ENCODE data around the gene GRIK3. TPM values are rescaled to one million over a fixed set of nuclear protein-coding genes. Genes with fewer than 3 reads are reported as not detected.

The GRIK3 gene
- total and polyA plus RNA-seq, 3 donors from 2014 or later = 0.99 to 6.3 (median 3.1) TPM

GRCh38 chr1:36996106-36996505 lies 38.2 kb downstream of the GRIK3 start:
- peaks cover 6% of the 10 kb centered on the region for H3K4me1 ChIP-seq
- WGBS, 2 donors = 96 to 98% methylated on average over 7 of the region's 7 CpGs
- H3K36me3 ChIP-seq (ENCODE audit: low read depth, missing control alignments) = no peaks in the 10 kb centered on the region
- H3K27me3 ChIP-seq = no peaks in the 10 kb centered on the region
- intact Hi-C loops (cut with DNase I; ENCODE audit: low total_unique reads) = no loop called here
- H3K9me3 ChIP-seq = no peaks in the 10 kb centered on the region
- H3K27ac ChIP-seq = no peak overlapping the region
- no peak overlapping the region for H3K4me3 ChIP-seq
- DNase-seq = no peak
- TF ChIP-seq CTCF (IDR thresholded peaks at IDR 0.05) = no peak
- no peak for TF ChIP-seq POLR2A (IDR thresholded peaks at IDR 0.05)

- 74 to 86% methylated on average over 8 of the region's 8 CpGs for WGBS, 2 donors
- no peaks in the 10 kb centered on the region for H3K36me3 ChIP-seq (ENCODE audit: low read depth, missing control alignments)
- no peaks in the 10 kb centered on the region for H3K27me3 ChIP-seq
- H3K27ac ChIP-seq = no peak overlapping the region
- peaks cover 13% of the 10 kb centered on the region for H3K4me1 ChIP-seq
- TF ChIP-seq POLR2A (IDR thresholded peaks at IDR 0.05) = no peak
- no peak for TF ChIP-seq CTCF (IDR thresholded peaks at IDR 0.05)
- intact Hi-C loops (cut with DNase I; ENCODE audit: low total_unique reads) = no loop called here
- no peak for DNase-seq
- no peak overlapping the region for H3K4me3 ChIP-seq
- no peaks in the 10 kb centered on the region for H3K9me3 ChIP-seq
These were observed 39.4 kb downstream of the GRIK3 start for GRCh38 chr1:36994868-36995267.

DNA sequence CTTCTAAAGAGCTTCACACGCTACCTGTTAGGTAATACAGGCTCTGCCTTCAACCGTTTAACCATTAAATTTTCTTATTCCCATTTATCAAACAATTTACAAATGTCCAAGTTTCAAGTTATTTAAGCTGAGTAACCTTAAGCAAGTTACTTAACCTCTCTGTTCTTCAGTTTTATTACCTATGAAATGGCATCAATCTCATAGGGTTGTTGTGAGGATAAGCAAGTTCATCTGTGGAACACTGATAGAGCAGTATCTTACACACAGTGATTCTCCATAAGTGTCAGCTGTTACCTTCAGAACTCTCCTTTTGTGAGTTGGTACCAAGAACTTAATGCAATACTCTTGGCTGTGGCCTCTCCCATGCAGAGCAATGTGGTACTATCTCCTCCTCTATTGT lies 40.0 kb downstream of the GRIK3 start:
- 47 to 96% methylated on average over 2 of the region's 2 CpGs for WGBS, 2 donors

DNA sequence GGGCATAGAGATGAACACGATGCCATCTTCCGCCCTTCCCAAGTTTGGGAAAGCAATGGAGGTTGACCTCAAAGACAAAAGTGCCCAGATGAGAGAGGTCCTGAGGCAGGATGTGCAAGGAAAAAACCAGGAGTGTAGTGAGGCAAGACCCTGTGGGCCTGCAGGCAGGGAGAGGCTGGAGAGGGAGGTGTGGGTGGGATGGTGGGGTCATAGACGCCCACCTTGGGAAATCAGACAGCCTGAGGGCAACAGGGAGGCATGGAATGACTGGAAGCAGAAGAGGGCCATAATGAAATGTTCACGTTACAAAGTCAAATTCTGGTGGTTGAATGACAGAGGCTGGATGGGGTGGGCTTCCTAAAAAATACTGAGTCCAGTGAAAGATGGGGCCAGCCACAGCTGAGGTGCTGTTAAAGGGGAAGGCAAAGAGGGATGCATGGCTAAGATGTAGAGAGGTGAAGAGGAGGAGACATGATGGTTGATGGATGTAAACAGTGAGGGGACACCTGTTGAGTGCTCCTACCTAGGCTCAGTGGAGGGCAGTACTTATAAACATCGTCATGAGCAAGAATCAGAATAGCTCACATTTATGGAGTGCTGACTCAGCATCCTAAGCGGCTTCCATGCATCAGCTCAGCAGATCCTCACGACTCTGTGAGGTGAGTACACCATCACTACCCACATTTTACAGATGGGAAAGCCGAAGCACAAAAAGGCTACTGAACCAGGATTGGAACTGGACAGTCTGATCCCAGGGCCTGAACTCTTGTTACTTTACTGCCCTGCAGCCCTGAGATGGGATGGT lies 42.0 kb downstream of the GRIK3 start:
- H3K27ac ChIP-seq = no peak overlapping the region
- no peaks in the 10 kb centered on the region for H3K9me3 ChIP-seq
- no peak overlapping the region for H3K4me3 ChIP-seq
- WGBS, 2 donors = 87 to 93% methylated on average over 8 of the region's 8 CpGs
- intact Hi-C loops (cut with DNase I; ENCODE audit: low total_unique reads) = no loop called here
- TF ChIP-seq POLR2A (IDR thresholded peaks at IDR 0.05) = no peak
- TF ChIP-seq CTCF (IDR thresholded peaks at IDR 0.05) = no peak
- peaks cover 36% of the 10 kb centered on the region for H3K4me1 ChIP-seq
- no peak for DNase-seq
- H3K27me3 ChIP-seq = no peaks in the 10 kb centered on the region
- H3K36me3 ChIP-seq (ENCODE audit: low read depth, missing control alignments) = no peaks in the 10 kb centered on the region

More for the DNA sequence above, 40.0 kb downstream of the GRIK3 start:
- H3K4me1 ChIP-seq = peaks cover 19% of the 10 kb centered on the region
- H3K27ac ChIP-seq = no peak overlapping the region
- TF ChIP-seq CTCF (IDR thresholded peaks at IDR 0.05) (no peak), POLR2A (IDR thresholded peaks at IDR 0.05) (no peak)
- no peaks in the 10 kb centered on the region for H3K36me3 ChIP-seq (ENCODE audit: low read depth, missing control alignments)
- DNase-seq = no peak
- no peak overlapping the region for H3K4me3 ChIP-seq
- intact Hi-C loops (cut with DNase I; ENCODE audit: low total_unique reads) = no loop called here
- H3K9me3 ChIP-seq = no peaks in the 10 kb centered on the region
- H3K27me3 ChIP-seq = no peaks in the 10 kb centered on the region

DNA sequence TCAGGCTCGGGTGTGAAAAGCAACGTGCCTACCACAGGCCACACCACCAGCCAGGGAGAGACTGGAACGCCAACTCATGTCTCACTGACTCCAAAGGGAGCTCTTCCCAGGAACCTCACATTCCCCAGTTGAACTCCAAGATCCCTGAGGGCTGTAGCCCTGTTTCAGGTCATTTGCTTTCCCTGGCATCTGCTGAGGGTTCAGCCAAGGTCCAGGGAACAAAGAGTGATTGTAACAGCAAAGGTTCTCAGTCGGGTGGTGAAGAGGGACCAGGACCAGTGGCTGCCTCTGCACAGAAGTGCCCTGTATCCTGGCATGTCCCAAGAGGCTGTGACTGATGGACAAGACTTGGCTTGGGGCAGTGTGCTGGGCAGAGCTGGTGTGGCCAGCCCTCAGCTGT lies 42.8 kb downstream of the GRIK3 start:
- Histone ChIP-seq H3K36me3 (ENCODE audit: low read depth, missing control alignments) (no peaks in the 10 kb centered on the region), H3K27me3 (no peaks in the 10 kb centered on the region), H3K4me1 (peaks cover 36% of the 10 kb centered on the region), H3K4me3 (no peak overlapping the region), H3K27ac (no peak overlapping the region), H3K9me3 (no peaks in the 10 kb centered on the region)
- 59 to 64% methylated on average over 3 to 4 of the region's 4 CpGs for WGBS, 2 donors
- DNase-seq = peak; percentile 75
- intact Hi-C loops (cut with DNase I; ENCODE audit: low total_unique reads) = no loop called here
- no peak for TF ChIP-seq CTCF (IDR thresholded peaks at IDR 0.05)
- no peak for TF ChIP-seq POLR2A (IDR thresholded peaks at IDR 0.05)
